Measurements from ENCODE around the gene OPN1SW.

OPN1SW gene

DNA sequence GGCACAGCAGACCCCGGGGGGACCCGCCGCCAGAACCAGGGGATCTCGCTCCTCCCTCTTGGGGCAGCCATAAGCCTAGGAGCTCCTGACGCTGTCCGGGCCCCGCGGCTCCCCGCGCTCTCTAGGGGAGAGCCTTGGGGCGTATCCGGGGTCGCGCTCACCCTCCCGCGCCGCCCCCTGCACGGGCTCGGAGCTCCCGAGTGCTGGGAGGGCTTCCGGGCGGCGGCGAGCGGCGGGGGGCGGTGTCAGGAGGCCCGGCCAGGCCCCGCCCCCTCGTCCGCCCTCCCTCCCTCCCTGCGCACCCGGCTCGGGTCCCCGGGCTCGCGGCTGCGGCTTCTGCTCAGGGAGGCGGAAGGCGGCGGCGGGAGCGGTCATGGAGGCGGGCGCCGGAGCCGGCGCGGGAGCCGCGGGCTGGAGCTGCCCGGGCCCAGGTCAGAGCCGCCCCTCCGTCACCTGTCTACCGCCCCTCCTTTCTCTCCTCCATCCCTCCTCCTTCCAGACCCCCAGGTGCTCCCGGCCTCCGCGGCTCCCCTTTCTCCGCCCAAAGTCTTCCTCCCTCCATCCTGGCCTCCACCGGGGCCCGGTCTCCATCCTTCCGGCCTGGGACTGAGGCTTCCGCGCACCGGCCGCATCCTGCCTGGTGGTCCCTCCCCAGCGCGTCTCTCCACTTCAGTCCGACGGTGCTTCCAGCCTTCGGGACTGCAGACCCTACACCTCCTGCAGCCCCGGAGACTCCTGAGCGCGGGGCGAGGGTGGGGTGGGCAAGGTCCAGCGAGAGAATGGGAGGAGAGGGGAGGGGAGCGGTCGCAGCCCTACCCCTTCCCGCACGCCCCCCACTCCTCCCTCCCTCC lies 15.8 kb upstream of the OPN1SW start, which contains the start of gene CCDC136:
Gene CCDC136, plus strand, starts transcription at position 848 of the 851 bp plus-strand sequence. CDS start 444 bp downstream, outside the sequence.
- Histone ChIP-seq H3F3A (ENCODE audit: low read depth) (peaks cover 6% of the 10 kb centered on the region), H3K9ac (ENCODE audit: low read depth, low read length, poor library complexity, severe bottlenecking) (peak within 1 kb of the TSS; percentile 88), H3K4me3 (ENCODE audit: low read length, poor library complexity, severe bottlenecking) (peak within 1 kb of the TSS; percentile 98), H3K36me3 (ENCODE audit: insufficient read depth, low read length) (peaks cover 10% of the 10 kb centered on the region; the same call in 1 of the 2 replicates), H3K79me2 (ENCODE audit: insufficient read depth, low read length) (peaks cover 36% of the 10 kb centered on the region), H4K20me1 (ENCODE audit: insufficient read depth, low read length, poor library complexity, severe bottlenecking) (peaks cover 4% of the 10 kb centered on the region), H2AFZ (ENCODE audit: low read length) (peak within 1 kb of the TSS; percentile 83), H3K9me3 (ENCODE audit: insufficient read depth, low read depth, low read length) (no peaks in the 10 kb centered on the region), H3K4me2 (ENCODE audit: low read depth, low read length, poor library complexity, severe bottlenecking) (peak within 1 kb of the TSS; percentile 98), H3K9me2 (replicated peaks; ENCODE audit: low read depth, low read length) (no peaks in the 10 kb centered on the region), H3K4me1 (ENCODE audit: insufficient read depth, low read length, poor library complexity, severe bottlenecking) (peaks cover 28% of the 10 kb centered on the region), H3K27me3 (ENCODE audit: insufficient read depth, low read length, poor library complexity, severe bottlenecking) (no peaks in the 10 kb centered on the region)
- TF ChIP-seq, protein P1, sequence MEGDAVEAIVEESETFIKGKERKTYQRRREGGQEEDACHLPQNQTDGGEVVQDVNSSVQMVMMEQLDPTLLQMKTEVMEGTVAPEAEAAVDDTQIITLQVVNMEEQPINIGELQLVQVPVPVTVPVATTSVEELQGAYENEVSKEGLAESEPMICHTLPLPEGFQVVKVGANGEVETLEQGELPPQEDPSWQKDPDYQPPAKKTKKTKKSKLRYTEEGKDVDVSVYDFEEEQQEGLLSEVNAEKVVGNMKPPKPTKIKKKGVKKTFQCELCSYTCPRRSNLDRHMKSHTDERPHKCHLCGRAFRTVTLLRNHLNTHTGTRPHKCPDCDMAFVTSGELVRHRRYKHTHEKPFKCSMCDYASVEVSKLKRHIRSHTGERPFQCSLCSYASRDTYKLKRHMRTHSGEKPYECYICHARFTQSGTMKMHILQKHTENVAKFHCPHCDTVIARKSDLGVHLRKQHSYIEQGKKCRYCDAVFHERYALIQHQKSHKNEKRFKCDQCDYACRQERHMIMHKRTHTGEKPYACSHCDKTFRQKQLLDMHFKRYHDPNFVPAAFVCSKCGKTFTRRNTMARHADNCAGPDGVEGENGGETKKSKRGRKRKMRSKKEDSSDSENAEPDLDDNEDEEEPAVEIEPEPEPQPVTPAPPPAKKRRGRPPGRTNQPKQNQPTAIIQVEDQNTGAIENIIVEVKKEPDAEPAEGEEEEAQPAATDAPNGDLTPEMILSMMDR (conservative IDR thresholded peaks at IDR 0.05; ENCODE audit: low read length): no peak
- no peak for TF ChIP-seq EZH2phosphoT487 (IDR thresholded peaks at IDR 0.05; ENCODE audit: borderline replicate concordance)

- Histone ChIP-seq H3K9me2 (replicated peaks; ENCODE audit: low read depth, low read length) (no peaks in the 10 kb centered on the region), H3K9me3 (ENCODE audit: insufficient read depth, low read depth, low read length) (no peaks in the 10 kb centered on the region), H2AFZ (ENCODE audit: low read length) (peak overlapping the region; percentile 83), H3K36me3 (ENCODE audit: insufficient read depth, low read length) (peaks cover 10% of the 10 kb centered on the region; the same call in 1 of the 2 replicates), H3K4me2 (ENCODE audit: low read depth, low read length, poor library complexity, severe bottlenecking) (peak overlapping the region; percentile 79), H3K27me3 (ENCODE audit: insufficient read depth, low read length, poor library complexity, severe bottlenecking) (no peaks in the 10 kb centered on the region), H3K4me1 (ENCODE audit: insufficient read depth, low read length, poor library complexity, severe bottlenecking) (peaks cover 28% of the 10 kb centered on the region), H3K9ac (ENCODE audit: low read depth, low read length, poor library complexity, severe bottlenecking) (peak overlapping the region; percentile 88), H3K79me2 (ENCODE audit: insufficient read depth, low read length) (peaks cover 36% of the 10 kb centered on the region), H3F3A (ENCODE audit: low read depth) (peaks cover 6% of the 10 kb centered on the region), H3K4me3 (ENCODE audit: low read length, poor library complexity, severe bottlenecking) (peak overlapping the region; percentile 98), H4K20me1 (ENCODE audit: insufficient read depth, low read length, poor library complexity, severe bottlenecking) (peaks cover 4% of the 10 kb centered on the region)
- TF ChIP-seq, protein P1 (conservative IDR thresholded peaks at IDR 0.05; ENCODE audit: low read length): no peak
- no peak for TF ChIP-seq EZH2phosphoT487 (IDR thresholded peaks at IDR 0.05; ENCODE audit: borderline replicate concordance)
Measured at GRCh38 chr7:128790315-128791041, 14.9 kb upstream of the OPN1SW start.

- no peak overlapping the region for H3K4me2 ChIP-seq (ENCODE audit: low read depth, low read length, poor library complexity, severe bottlenecking)
Measured at GRCh38 chr7:128788446-128789412, 13.1 kb upstream of the OPN1SW start.

More at GRCh38 chr7:128788446-128789412, 13.1 kb upstream of the OPN1SW start:
- TF ChIP-seq, protein P1 (conservative IDR thresholded peaks at IDR 0.05; ENCODE audit: low read length): no peak
- no peak for TF ChIP-seq EZH2phosphoT487 (IDR thresholded peaks at IDR 0.05; ENCODE audit: borderline replicate concordance)
- Histone ChIP-seq H3K27me3 (ENCODE audit: insufficient read depth, low read length, poor library complexity, severe bottlenecking) (no peaks in the 10 kb centered on the region), H3K79me2 (ENCODE audit: insufficient read depth, low read length) (peaks cover 20% of the 10 kb centered on the region), H3F3A (ENCODE audit: low read depth) (peaks cover 6% of the 10 kb centered on the region), H3K36me3 (ENCODE audit: insufficient read depth, low read length) (no peaks in the 10 kb centered on the region), H3K9ac (ENCODE audit: low read depth, low read length, poor library complexity, severe bottlenecking) (no peak overlapping the region), H3K4me3 (ENCODE audit: low read length, poor library complexity, severe bottlenecking) (no peak overlapping the region), H4K20me1 (ENCODE audit: insufficient read depth, low read length, poor library complexity, severe bottlenecking) (no peaks in the 10 kb centered on the region), H3K4me1 (ENCODE audit: insufficient read depth, low read length, poor library complexity, severe bottlenecking) (peaks cover 19% of the 10 kb centered on the region), H3K9me3 (ENCODE audit: insufficient read depth, low read depth, low read length) (no peaks in the 10 kb centered on the region), H2AFZ (ENCODE audit: low read length) (no peak overlapping the region), H3K9me2 (replicated peaks; ENCODE audit: low read depth, low read length) (no peaks in the 10 kb centered on the region)
